ENCODE measurements around the gene IL22RA2. TPM values are rescaled to one million over a fixed set of nuclear protein-coding genes. Genes with fewer than 3 reads are reported as not detected.

IL22RA2 gene
- total RNA-seq, 1 experiment from 2014 or later = not detected

DNA sequence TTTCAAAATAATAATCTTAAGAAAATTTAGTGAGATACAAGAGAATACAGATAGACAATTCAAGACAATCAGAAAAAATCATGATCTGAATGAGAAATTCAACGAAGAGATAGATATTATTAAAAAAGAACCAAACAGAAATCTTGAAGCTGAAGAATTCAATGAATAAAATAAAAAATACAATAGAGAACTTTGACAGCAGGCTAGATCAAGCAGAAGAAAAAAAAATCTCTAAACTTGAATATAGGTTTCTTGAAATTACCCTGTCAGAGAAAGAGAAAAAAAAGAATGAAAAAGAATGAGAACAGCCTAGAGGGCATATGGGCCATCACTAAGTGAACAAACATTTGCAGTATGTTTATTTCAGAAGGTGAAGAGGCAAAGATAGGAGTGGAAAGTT lies 39.0 kb downstream of the IL22RA2 start:
- Mint-ChIP-seq H3K4me1 (ENCODE audit: low read depth, unreplicated experiment) (no peaks in the 10 kb centered on the region), H3K4me3 (ENCODE audit: low read depth, unreplicated experiment) (no peak overlapping the region), H3K9me3 (ENCODE audit: low read depth, unreplicated experiment) (no peaks in the 10 kb centered on the region), H3K27ac (ENCODE audit: unreplicated experiment) (no peak overlapping the region), H3K36me3 (ENCODE audit: insufficient read depth, unreplicated experiment) (no peaks in the 10 kb centered on the region), H3K27me3 (ENCODE audit: unreplicated experiment) (no peaks in the 10 kb centered on the region)
- DNase-seq = no peak
- BruUV-seq (replicated peaks) = no TSS peak
- CTCF ChIA-PET = no interaction called here
- TF ChIP-seq, protein P1, sequence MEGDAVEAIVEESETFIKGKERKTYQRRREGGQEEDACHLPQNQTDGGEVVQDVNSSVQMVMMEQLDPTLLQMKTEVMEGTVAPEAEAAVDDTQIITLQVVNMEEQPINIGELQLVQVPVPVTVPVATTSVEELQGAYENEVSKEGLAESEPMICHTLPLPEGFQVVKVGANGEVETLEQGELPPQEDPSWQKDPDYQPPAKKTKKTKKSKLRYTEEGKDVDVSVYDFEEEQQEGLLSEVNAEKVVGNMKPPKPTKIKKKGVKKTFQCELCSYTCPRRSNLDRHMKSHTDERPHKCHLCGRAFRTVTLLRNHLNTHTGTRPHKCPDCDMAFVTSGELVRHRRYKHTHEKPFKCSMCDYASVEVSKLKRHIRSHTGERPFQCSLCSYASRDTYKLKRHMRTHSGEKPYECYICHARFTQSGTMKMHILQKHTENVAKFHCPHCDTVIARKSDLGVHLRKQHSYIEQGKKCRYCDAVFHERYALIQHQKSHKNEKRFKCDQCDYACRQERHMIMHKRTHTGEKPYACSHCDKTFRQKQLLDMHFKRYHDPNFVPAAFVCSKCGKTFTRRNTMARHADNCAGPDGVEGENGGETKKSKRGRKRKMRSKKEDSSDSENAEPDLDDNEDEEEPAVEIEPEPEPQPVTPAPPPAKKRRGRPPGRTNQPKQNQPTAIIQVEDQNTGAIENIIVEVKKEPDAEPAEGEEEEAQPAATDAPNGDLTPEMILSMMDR (IDR thresholded peaks at IDR 0.05; ENCODE audit: unreplicated experiment) = no peak
- intact Hi-C loops (cut with micrococcal nuclease; ENCODE audit: unreplicated experiment) = no loop called here

DNA sequence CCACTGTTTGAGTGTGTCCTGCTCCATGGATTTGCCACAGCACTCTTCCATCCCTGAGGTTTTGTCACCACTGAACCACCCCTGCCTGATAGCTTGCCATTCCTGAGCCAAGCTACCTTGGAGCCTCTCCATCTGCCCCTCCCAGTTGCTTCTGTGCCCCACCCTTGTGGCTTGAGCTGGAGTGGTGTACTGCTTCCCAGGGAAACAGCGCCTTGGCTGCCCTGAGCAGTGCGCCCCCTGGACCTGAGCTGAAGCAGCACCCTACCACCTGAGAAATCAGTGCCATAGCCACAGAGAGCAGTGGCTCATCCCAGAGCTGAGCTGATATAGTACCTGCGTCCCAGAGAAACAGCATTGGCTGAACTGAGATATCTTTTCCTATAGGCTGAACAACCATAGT lies 40.3 kb downstream of the IL22RA2 start:
- no TSS peak for BruUV-seq (replicated peaks)
- CTCF ChIA-PET = no interaction called here
- intact Hi-C loops (cut with micrococcal nuclease; ENCODE audit: unreplicated experiment) = no loop called here
- no peak overlapping the region for H3K4me3 Mint-ChIP-seq (ENCODE audit: low read depth, unreplicated experiment)
- H3K27me3 Mint-ChIP-seq (ENCODE audit: unreplicated experiment) = peaks cover 8% of the 10 kb centered on the region
- DNase-seq = no peak
- TF ChIP-seq, protein P1 (IDR thresholded peaks at IDR 0.05; ENCODE audit: unreplicated experiment) = no peak
- no peaks in the 10 kb centered on the region for H3K4me1 Mint-ChIP-seq (ENCODE audit: low read depth, unreplicated experiment)
- H3K36me3 Mint-ChIP-seq (ENCODE audit: insufficient read depth, unreplicated experiment) = no peaks in the 10 kb centered on the region
- H3K27ac Mint-ChIP-seq (ENCODE audit: unreplicated experiment) = no peak overlapping the region
- no peaks in the 10 kb centered on the region for H3K9me3 Mint-ChIP-seq (ENCODE audit: low read depth, unreplicated experiment)

DNA sequence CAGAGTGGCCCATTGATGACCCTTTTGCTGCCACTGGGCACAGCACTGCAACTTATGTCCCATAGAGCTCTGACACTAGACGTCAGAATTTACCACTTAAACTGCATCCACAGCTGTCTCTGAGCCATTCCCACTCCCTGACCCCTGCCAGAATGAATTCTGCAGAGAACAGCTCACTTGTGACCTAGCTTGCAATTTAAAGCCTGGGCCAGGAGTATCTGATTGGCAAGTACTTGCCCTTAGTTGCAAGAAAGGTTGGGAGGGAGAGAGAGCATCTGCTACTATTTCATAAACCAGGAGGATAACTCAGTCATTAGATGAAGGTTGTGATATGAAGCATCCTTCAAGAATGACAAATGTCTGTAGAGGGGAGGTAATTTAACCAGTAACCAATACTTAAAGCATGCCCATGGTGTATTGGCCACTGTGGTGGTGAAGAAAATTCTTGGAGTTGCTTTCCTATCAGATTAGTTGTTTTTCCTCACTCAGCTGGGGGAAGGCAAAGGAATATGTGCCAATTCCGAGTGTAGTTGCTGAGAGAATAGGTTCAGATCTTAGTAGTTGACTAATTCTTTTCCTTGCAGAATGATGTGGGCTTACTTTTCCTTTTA lies 46.5 kb downstream of the IL22RA2 start:
- no peak overlapping the region for H3K27ac Mint-ChIP-seq (ENCODE audit: unreplicated experiment)
- H3K36me3 Mint-ChIP-seq (ENCODE audit: insufficient read depth, unreplicated experiment) = no peaks in the 10 kb centered on the region
- DNase-seq = no peak
- H3K9me3 Mint-ChIP-seq (ENCODE audit: low read depth, unreplicated experiment) = no peaks in the 10 kb centered on the region
- intact Hi-C loops (cut with micrococcal nuclease; ENCODE audit: unreplicated experiment) = no loop called here
- H3K4me1 Mint-ChIP-seq (ENCODE audit: low read depth, unreplicated experiment) = no peaks in the 10 kb centered on the region
- H3K4me3 Mint-ChIP-seq (ENCODE audit: low read depth, unreplicated experiment) = no peak overlapping the region
- peaks cover 13% of the 10 kb centered on the region for H3K27me3 Mint-ChIP-seq (ENCODE audit: unreplicated experiment)
- no TSS peak for BruUV-seq (replicated peaks)
- TF ChIP-seq, protein P1 (IDR thresholded peaks at IDR 0.05; ENCODE audit: unreplicated experiment) = no peak
- CTCF ChIA-PET = no interaction called here

DNA sequence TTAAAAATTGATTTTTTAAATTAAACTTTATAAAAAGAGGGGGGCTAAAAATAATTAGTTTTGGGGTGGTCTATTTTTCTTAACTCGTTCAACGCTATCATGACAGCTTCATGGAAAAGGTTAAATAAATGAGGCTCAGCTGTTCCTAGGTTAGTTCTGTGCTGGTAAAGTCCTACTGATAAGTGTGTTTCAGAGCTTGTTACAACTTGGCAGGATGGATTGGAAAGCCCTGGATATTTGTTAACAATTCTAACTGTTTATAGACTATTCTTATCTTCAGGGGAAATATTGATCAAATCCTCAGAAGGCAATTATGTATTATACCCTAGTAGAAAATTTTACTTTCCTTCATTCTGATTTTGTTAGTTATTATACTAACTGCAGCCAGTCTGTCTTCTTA lies 50.4 kb downstream of the IL22RA2 start:
- no peak for DNase-seq
- H3K36me3 Mint-ChIP-seq (ENCODE audit: insufficient read depth, unreplicated experiment) = no peaks in the 10 kb centered on the region
- no peaks in the 10 kb centered on the region for H3K4me1 Mint-ChIP-seq (ENCODE audit: low read depth, unreplicated experiment)
- no peaks in the 10 kb centered on the region for H3K9me3 Mint-ChIP-seq (ENCODE audit: low read depth, unreplicated experiment)
- peaks cover 5% of the 10 kb centered on the region for H3K27me3 Mint-ChIP-seq (ENCODE audit: unreplicated experiment)
- no TSS peak for BruUV-seq (replicated peaks)
- TF ChIP-seq, protein P1 (IDR thresholded peaks at IDR 0.05; ENCODE audit: unreplicated experiment) = no peak
- intact Hi-C loops (cut with micrococcal nuclease; ENCODE audit: unreplicated experiment) = no loop called here
- no peak overlapping the region for H3K27ac Mint-ChIP-seq (ENCODE audit: unreplicated experiment)
- CTCF ChIA-PET = no interaction called here
- no peak overlapping the region for H3K4me3 Mint-ChIP-seq (ENCODE audit: low read depth, unreplicated experiment)
